Endothelial cell of umbilical vein (primary cell): ENCODE measurements around the gene ITGA8. TPM values are rescaled to one million over a fixed set of nuclear protein-coding genes. Genes with fewer than 3 reads are reported as not detected.

ENCODE experiments used
- BruUV-seq: library from RNA; stranded (reverse); fragments of 400-500 nt; replicated peaks from 2 replicates; lab custom pipeline; 2021; lab: Mats Ljungman, UMichigan
- CTCF ChIA-PET: fragments of 300-600, 350-600 bp; sonication (Branson Sonifier 250); formaldehyde crosslinking; loops from one replicate; lab custom pipeline; 2021; ENCODE audit warnings: antibody characterized with exemption, inconsistent platforms; lab: Charles Lee
- POLR2A ChIA-PET: fragments of 300-600, 350-600 bp; sonication (Branson Sonifier 250); formaldehyde crosslinking; loops from one replicate; lab custom pipeline; 2021; ENCODE audit warnings: antibody characterized with exemption, inconsistent platforms; lab: Charles Lee
- DNase-seq: peaks from one replicate; pipeline ENCODE4 v3.0.0-alpha.2; 2011; ENCODE audit warnings: low read depth, low spot score
- FAIRE-seq: peaks from 2 replicates; lab custom pipeline; 2011; peaks lifted over from hg19 to GRCh38; lab: Jason Lieb, UNC
- H2AFZ ChIP-seq: 2 replicates; pipeline ENCODE4 v1.6.0; 2012; ENCODE audit warnings: low read depth, low read length, control low read depth, inconsistent platforms
- H3K27ac ChIP-seq: 2 replicates; pipeline ENCODE4 v1.5.1; 2011; ENCODE audit warnings: low read depth, mild to moderate bottlenecking, control low read depth, low read length, moderate library complexity; ENCODE audit not compliant: insufficient read depth
- H3K27me3 ChIP-seq, 2 experiments: 2 replicates each; pipeline versions ENCODE4 v1.6.0 to v1.6.1; 2011; ENCODE audit warnings: low read length in 2 of 2, mixed read lengths in 1 of 2; ENCODE audit not compliant: control insufficient read depth in 2 of 2, insufficient read depth in 2 of 2
- H3K36me3 ChIP-seq, 2 experiments: 2 replicates in 1 of 2; 3 replicates in 1 of 2; pipeline ENCODE4 v1.5.1; 2011; ENCODE audit warnings: low read length in 2 of 2, mild to moderate bottlenecking in 1 of 2, moderate library complexity in 1 of 2; ENCODE audit not compliant: control insufficient read depth in 2 of 2, insufficient read depth in 2 of 2; ENCODE audit errors: extremely low read depth in 1 of 2
- H3K4me1 ChIP-seq: 3 replicates; pipeline ENCODE4 v1.5.1; 2011; ENCODE audit warnings: mild to moderate bottlenecking, low read length; ENCODE audit not compliant: control insufficient read depth, insufficient read depth; ENCODE audit errors: extremely low read depth
- H3K4me2 ChIP-seq: 2 replicates; pipeline ENCODE4 v1.6.1; 2011; ENCODE audit warnings: low read length, control low read depth, mixed read lengths; ENCODE audit not compliant: insufficient read depth
- H3K4me3 ChIP-seq, 3 experiments: fragments of 200-600 bp in 1 of 3; sonication (generic), shearing (Covaris generic) in 1 of 3; replicated peaks in 1 of 3; 2 replicates each; pipeline ENCODE4 v1.5.1; 2011 to 2016; ENCODE audit warnings: control low read depth in 3 of 3, low read length in 3 of 3, mild to moderate bottlenecking in 2 of 3, inconsistent platforms in 1 of 3, low read depth in 1 of 3, moderate library complexity in 1 of 3; ENCODE audit not compliant: insufficient read depth in 1 of 3
- H3K79me2 ChIP-seq: 2 replicates; pipeline ENCODE4 v1.6.0; 2012; ENCODE audit warnings: low read length, inconsistent platforms; ENCODE audit not compliant: control insufficient read depth, insufficient read depth
- H3K9ac ChIP-seq: replicated peaks from 2 replicates; pipeline ENCODE3; 2011; ENCODE audit warnings: low read length, control low read depth; ENCODE audit not compliant: insufficient read depth; ENCODE audit errors: extremely low read depth
- H3K9me1 ChIP-seq: replicated peaks from 3 replicates; pipeline ENCODE4 v1.6.0; 2011; ENCODE audit warnings: mild to moderate bottlenecking, low read length; ENCODE audit not compliant: control insufficient read depth, insufficient read depth; ENCODE audit errors: extremely low read depth
- H3K9me3 ChIP-seq: replicated peaks from 2 replicates; pipeline ENCODE4 v1.5.1; 2012; ENCODE audit warnings: low read length, inconsistent platforms; ENCODE audit not compliant: control insufficient read depth, insufficient read depth
- H4K20me1 ChIP-seq: replicated peaks from 2 replicates; pipeline ENCODE3; 2011; ENCODE audit warnings: mild to moderate bottlenecking, low read length; ENCODE audit not compliant: control insufficient read depth, insufficient read depth; ENCODE audit errors: extremely low read depth
- CTCF ChIP-seq, 2 donors: IDR thresholded peaks; 1 replicate in 1 of 2; 2 replicates in 1 of 2; pipeline ENCODE4 v1.5.1; 2011; ENCODE audit warnings: low read length in 2 of 2, mild to moderate bottlenecking in 2 of 2, moderate library complexity in 2 of 2, control low read depth in 1 of 2, inconsistent platforms in 1 of 2, low read depth in 1 of 2; ENCODE audit not compliant: insufficient read depth in 1 of 2; ENCODE audit errors: extremely low read depth in 1 of 2
- EZH2 ChIP-seq: IDR thresholded peaks from 2 replicates; pipeline ENCODE4 v1.6.1; 2012; ENCODE audit warnings: borderline replicate concordance, low read depth, mild to moderate bottlenecking, moderate library complexity, low read length, inconsistent platforms; ENCODE audit not compliant: severe bottlenecking
- FOS ChIP-seq: IDR thresholded peaks from 2 replicates; pipeline ENCODE4 v1.6.1; 2011; ENCODE audit warnings: mild to moderate bottlenecking, low read length, moderate library complexity, borderline replicate concordance; ENCODE audit not compliant: insufficient read depth
- GATA2 ChIP-seq: IDR thresholded peaks from 2 replicates; pipeline ENCODE4 v1.7.0; 2011; ENCODE audit warnings: low read depth, mild to moderate bottlenecking, moderate library complexity, mixed read lengths, low read length; ENCODE audit not compliant: insufficient read length, insufficient read depth
- JUN ChIP-seq: IDR thresholded peaks from 2 replicates; pipeline ENCODE4 v1.6.1; 2011; ENCODE audit warnings: borderline replicate concordance, low read depth; ENCODE audit not compliant: insufficient read length, insufficient read depth
- MAX ChIP-seq: IDR thresholded peaks from 2 replicates; pipeline ENCODE4 v1.6.1; 2011; ENCODE audit not compliant: insufficient read depth, insufficient read length
- MYC ChIP-seq: IDR thresholded peaks from one replicate; pipeline ENCODE4 v1.6.1; 2011; ENCODE audit warnings: mild to moderate bottlenecking, low read depth, low read length
- POLR2A ChIP-seq: IDR thresholded peaks from 2 replicates; pipeline ENCODE4 v1.6.1; 2012; ENCODE audit warnings: low read depth, mild to moderate bottlenecking, control low read depth, low read length
- POLR2AphosphoS5 ChIP-seq: IDR thresholded peaks from 2 replicates; pipeline ENCODE4 v1.6.1; 2012; ENCODE audit warnings: low read depth, mild to moderate bottlenecking, control low read depth, low read length, moderate library complexity; ENCODE audit not compliant: insufficient read depth
- dilution Hi-C: fragments of 300-500 bp; cut with MboI; formaldehyde crosslinking; loops from one replicate; pipeline ENCODE4 v1.15.0; 2019; ENCODE audit warnings: low sequenced_read_pairs; ENCODE audit not compliant: extremely low pct_ligation_motif_present
- intact Hi-C: fragments of 100-400 bp; cut with micrococcal nuclease; formaldehyde crosslinking; loops from one replicate; pipeline ENCODE4 v1.10.0; 2022
- polyA plus RNA-seq, 4 experiments: library from polyadenylated mRNA; depleted of rRNA in 3 of 4; stranded (reverse) in 3 of 4; unstranded in 1 of 4; fragments of >200 nt; gene quantifications; 2 replicates each; pipeline versions ENCODE4 v1.2.1 to v1.2.3, GENCODE V29; 2011 to 2012; ENCODE audit warnings: missing spikeins in 1 of 4
- total RNA-seq: library from RNA; stranded (reverse); gene quantifications from 2 replicates; pipeline ENCODE4 v1.2.3, GENCODE V29; 2021

Gene ITGA8
- total and polyA plus RNA-seq, 2 donors (not counting 3 experiments of a cell fraction or from before 2014, with no cell fraction given): 0.04 to 0.40 TPM

- FAIRE-seq: no peak
- intact Hi-C loops: no loop called here
- H3K9ac ChIP-seq: no peak overlapping the region
- ChIA-PET POLR2A (no interaction called here), CTCF (no interaction called here)
- TF ChIP-seq EZH2: no peak
- TF ChIP-seq MYC: no peak
- no peak for TF ChIP-seq JUN
- no peak for TF ChIP-seq POLR2A
- no peak for TF ChIP-seq MAX
- TF ChIP-seq CTCF (IDR thresholded peaks at IDR 0.05; ENCODE audit: extremely low read depth in 1 of 2, insufficient read depth in 1 of 2, low read depth in 1 of 2, low read length in 2 of 2): no peak
- TF ChIP-seq GATA2: no peak
- TF ChIP-seq POLR2AphosphoS5: no peak
- TF ChIP-seq FOS: no peak
- H3K79me2 ChIP-seq: no peaks in the 10 kb centered on the region
- H3K36me3 ChIP-seq: no peaks in the 10 kb centered on the region
- dilution Hi-C loops: no loop called here
- H3K9me3 ChIP-seq: no peaks in the 10 kb centered on the region
- no peak overlapping the region for H2AFZ ChIP-seq
- no peak overlapping the region for H3K4me3 ChIP-seq
- no peak for DNase-seq
- no peak overlapping the region for H3K27ac ChIP-seq
- peaks cover 4 to 7% of the 10 kb centered on the region in 2 experiments for H3K27me3 ChIP-seq
- H4K20me1 ChIP-seq: no peaks in the 10 kb centered on the region
- H3K9me1 ChIP-seq: no peaks in the 10 kb centered on the region
- no peak overlapping the region for H3K4me2 ChIP-seq
- no TSS peak for BruUV-seq
- H3K4me1 ChIP-seq: no peaks in the 10 kb centered on the region
Observed at GRCh38 chr10:15543994-15544393, 175.7 kb downstream of the ITGA8 start.
